ENCODE data around the gene REM2.

- no peak for TF ChIP-seq CTCF (conservative IDR thresholded peaks at IDR 0.05; ENCODE audit: low read depth, low read length)
- TF ChIP-seq EZH2 (IDR thresholded peaks at IDR 0.05; ENCODE audit: low read length, unreplicated experiment), result no peak
- no peak for TF ChIP-seq EZH2phosphoT487 (IDR thresholded peaks at IDR 0.05; ENCODE audit: borderline replicate concordance, low read length)
Observed at GRCh38 chr14:22849212-22849819, 33.7 kb upstream of the REM2 start.
